Lower leg skin (tissue), 4 donors: Measurements from ENCODE around the gene POLQ. TPM values are rescaled to one million over a fixed set of nuclear protein-coding genes. Genes with fewer than 3 reads are reported as not detected.
A peak's percentile ranks its signal among the peaks of the same experiment; 100 is the strongest.

Experiments
- DNase-seq, 2 donors: peaks; one replicate each; pipeline ENCODE4 v3.0.0-alpha.2; 2019; ENCODE audit warnings: low spot score in 2 of 2
- H3K4me3 ChIP-seq: fragments of 200-600 bp; sonication (generic); 2 replicates; pipeline ENCODE4 v1.5.1; 2017; ENCODE audit warnings: mild to moderate bottlenecking, low read depth; ENCODE audit not compliant: poor library complexity, severe bottlenecking
- POLR2A ChIP-seq, 2 donors: fragments of 450-650 bp; IDR thresholded peaks; one replicate each; pipeline ENCODE4 v1.6.1; 2016 to 2017; ENCODE audit warnings: antibody characterized with exemption in 2 of 2, mild to moderate bottlenecking in 1 of 2, moderate library complexity in 1 of 2
- WGBS, 2 donors: methylation state at CpG; one replicate each; pipeline ENCODE4 v1.1.5; 2018; 5-methylcytosine and 5-hydroxymethylcytosine counted together
- intact Hi-C: fragments of 100-400 bp; cut with DNase I; formaldehyde crosslinking; loops from one replicate; pipeline ENCODE4 v1.15.0; 2023; ENCODE audit warnings: low total_unique reads
- total RNA-seq, 4 donors: library from RNA; depleted of rRNA; stranded (reverse); fragments of >200 nt; gene quantifications; one replicate each; pipeline ENCODE4 v1.1.0, GENCODE V29; 2016
- TF ChIP-seq, protein P1 (sequence below), 3 donors: fragments of 450-650 bp; IDR thresholded peaks; one replicate each; pipeline ENCODE4 v1.5.1; 2016; ENCODE audit warnings: antibody characterized with exemption in 3 of 3, mild to moderate bottlenecking in 3 of 3, moderate library complexity in 2 of 3

The POLQ gene
- total RNA-seq, 4 donors from 2014 or later = 0.42 to 0.91 (median 0.54) TPM

DNA sequence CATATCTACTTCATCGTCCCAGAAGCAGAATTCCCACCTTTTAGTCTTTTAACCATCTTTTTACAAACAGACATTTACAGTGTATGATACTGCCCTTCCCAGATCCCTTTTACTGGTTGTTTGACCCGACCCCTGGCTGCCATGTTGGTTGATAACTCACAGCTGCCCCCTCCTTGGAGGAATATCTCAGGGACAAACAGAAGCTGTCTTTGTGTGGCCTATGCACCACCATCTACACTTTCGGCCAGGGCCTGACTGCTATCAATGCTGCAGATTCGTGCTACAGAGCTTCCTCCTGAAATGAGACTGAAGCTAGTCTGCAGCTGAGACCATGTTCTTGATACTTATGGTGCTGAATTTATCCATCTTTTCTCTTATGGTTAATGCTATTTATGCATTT lies 6.6 kb upstream of the POLQ start:
- DNase-seq = no peak
- 59 to 62% methylated on average over 4 of the region's 4 CpGs for WGBS, 2 donors
- intact Hi-C loops = no loop called here
- no peak for TF ChIP-seq POLR2A (IDR thresholded peaks at IDR 0.05)
- TF ChIP-seq, protein P1, sequence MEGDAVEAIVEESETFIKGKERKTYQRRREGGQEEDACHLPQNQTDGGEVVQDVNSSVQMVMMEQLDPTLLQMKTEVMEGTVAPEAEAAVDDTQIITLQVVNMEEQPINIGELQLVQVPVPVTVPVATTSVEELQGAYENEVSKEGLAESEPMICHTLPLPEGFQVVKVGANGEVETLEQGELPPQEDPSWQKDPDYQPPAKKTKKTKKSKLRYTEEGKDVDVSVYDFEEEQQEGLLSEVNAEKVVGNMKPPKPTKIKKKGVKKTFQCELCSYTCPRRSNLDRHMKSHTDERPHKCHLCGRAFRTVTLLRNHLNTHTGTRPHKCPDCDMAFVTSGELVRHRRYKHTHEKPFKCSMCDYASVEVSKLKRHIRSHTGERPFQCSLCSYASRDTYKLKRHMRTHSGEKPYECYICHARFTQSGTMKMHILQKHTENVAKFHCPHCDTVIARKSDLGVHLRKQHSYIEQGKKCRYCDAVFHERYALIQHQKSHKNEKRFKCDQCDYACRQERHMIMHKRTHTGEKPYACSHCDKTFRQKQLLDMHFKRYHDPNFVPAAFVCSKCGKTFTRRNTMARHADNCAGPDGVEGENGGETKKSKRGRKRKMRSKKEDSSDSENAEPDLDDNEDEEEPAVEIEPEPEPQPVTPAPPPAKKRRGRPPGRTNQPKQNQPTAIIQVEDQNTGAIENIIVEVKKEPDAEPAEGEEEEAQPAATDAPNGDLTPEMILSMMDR (IDR thresholded peaks at IDR 0.05) = no peak
- no peak overlapping the region for H3K4me3 ChIP-seq

DNA sequence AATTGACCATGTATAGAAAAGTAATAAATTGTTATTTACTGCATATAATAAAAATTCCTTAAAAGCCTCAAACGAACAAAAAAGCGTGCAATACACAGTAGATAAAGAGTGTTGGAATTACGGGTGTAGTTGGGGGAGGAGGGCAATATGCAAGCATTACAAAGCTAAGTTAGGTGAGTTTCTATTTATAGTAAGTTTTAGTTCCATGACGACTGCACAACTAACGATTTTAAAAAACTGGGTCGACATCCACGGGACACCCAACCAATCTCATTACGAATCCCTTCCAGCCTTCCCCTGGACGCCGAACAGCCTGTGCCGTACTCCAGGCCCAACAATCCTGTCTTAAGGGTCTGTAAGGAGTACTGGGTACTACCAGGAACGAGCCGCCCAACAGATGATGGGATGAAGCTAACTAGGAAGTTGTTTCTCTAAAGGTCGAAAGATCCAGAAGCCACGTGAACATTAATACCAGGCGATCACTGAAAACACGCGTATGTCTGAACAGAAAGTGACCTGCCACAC lies 677 bp downstream of the POLQ start:
- H3K4me3 ChIP-seq = peak overlapping the region; percentile 19
- no peak for DNase-seq
- no peak for TF ChIP-seq POLR2A (IDR thresholded peaks at IDR 0.05)
- TF ChIP-seq, protein P1 (IDR thresholded peaks at IDR 0.05) = no peak
- intact Hi-C loops = no loop called here
- WGBS, 2 donors = 4% methylated on average over 18 of the region's 18 CpGs

GRCh38 chr3:121542924-121543323 lies 2.9 kb downstream of the POLQ start:
- no peak overlapping the region for H3K4me3 ChIP-seq
- no peak for TF ChIP-seq POLR2A (IDR thresholded peaks at IDR 0.05)
- TF ChIP-seq, protein P1 (IDR thresholded peaks at IDR 0.05) = no peak
- no peak for DNase-seq
- intact Hi-C loops = no loop called here

DNA sequence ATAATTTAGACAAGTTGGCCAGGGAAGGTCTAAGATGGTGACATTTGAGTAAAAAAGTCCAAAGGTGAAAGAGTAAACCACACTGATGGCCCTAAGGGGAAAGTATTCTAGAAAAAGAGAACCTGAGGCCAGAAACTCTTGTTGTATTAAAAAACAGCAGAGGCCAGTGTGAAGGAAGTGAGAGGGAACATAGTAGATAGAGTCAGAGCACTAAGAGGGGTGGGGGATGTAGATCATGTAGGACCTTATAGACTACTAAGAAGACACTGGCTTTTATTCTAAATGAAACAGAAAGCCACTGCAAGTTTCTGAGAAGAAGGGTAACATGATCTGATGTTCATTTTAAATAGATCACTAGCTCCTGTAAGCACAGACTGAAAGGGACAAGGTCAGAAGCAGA lies 14.5 kb downstream of the POLQ start:
- H3K4me3 ChIP-seq = no peak overlapping the region
- TF ChIP-seq, protein P1 (IDR thresholded peaks at IDR 0.05) = no peak
- TF ChIP-seq POLR2A (IDR thresholded peaks at IDR 0.05) = no peak
- intact Hi-C loops = no loop called here
- no peak for DNase-seq

GRCh38 chr3:121529308-121529707 lies 16.5 kb downstream of the POLQ start:
- intact Hi-C loops = no loop called here
- no peak for DNase-seq
- H3K4me3 ChIP-seq = no peak overlapping the region
- 82 to 89% methylated on average over 3 of the region's 3 CpGs for WGBS, 2 donors
- TF ChIP-seq, protein P1 (IDR thresholded peaks at IDR 0.05) = no peak
- no peak for TF ChIP-seq POLR2A (IDR thresholded peaks at IDR 0.05)

- intact Hi-C loops = no loop called here
- WGBS, 2 donors = 94 to 97% methylated on average over 3 of the region's 3 CpGs
- no peak overlapping the region for H3K4me3 ChIP-seq
- DNase-seq = no peak
- TF ChIP-seq POLR2A (IDR thresholded peaks at IDR 0.05) = no peak
- TF ChIP-seq, protein P1 (IDR thresholded peaks at IDR 0.05) = no peak
Observed at GRCh38 chr3:121520510-121520909, 25.3 kb downstream of the POLQ start.
